SKM-1 treated with dmso at 0.1 percent for 144 hours (cell line): ENCODE results near the gene AIDA.
A peak's percentile ranks its signal among the peaks of the same experiment; 100 is the strongest.
"Not testable (repeated sequence)": the region's sequence is repeated elsewhere in the genome, so short reads cannot be mapped to it uniquely, and the experiment has no call there.

Experiments used
- DNase-seq: peaks from one replicate; lab custom pipeline; 2025; ENCODE audit not compliant: unreplicated experiment; lab: John Stamatoyannopoulos, UW

The AIDA gene, protein sequence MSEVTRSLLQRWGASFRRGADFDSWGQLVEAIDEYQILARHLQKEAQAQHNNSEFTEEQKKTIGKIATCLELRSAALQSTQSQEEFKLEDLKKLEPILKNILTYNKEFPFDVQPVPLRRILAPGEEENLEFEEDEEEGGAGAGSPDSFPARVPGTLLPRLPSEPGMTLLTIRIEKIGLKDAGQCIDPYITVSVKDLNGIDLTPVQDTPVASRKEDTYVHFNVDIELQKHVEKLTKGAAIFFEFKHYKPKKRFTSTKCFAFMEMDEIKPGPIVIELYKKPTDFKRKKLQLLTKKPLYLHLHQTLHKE

DNA sequence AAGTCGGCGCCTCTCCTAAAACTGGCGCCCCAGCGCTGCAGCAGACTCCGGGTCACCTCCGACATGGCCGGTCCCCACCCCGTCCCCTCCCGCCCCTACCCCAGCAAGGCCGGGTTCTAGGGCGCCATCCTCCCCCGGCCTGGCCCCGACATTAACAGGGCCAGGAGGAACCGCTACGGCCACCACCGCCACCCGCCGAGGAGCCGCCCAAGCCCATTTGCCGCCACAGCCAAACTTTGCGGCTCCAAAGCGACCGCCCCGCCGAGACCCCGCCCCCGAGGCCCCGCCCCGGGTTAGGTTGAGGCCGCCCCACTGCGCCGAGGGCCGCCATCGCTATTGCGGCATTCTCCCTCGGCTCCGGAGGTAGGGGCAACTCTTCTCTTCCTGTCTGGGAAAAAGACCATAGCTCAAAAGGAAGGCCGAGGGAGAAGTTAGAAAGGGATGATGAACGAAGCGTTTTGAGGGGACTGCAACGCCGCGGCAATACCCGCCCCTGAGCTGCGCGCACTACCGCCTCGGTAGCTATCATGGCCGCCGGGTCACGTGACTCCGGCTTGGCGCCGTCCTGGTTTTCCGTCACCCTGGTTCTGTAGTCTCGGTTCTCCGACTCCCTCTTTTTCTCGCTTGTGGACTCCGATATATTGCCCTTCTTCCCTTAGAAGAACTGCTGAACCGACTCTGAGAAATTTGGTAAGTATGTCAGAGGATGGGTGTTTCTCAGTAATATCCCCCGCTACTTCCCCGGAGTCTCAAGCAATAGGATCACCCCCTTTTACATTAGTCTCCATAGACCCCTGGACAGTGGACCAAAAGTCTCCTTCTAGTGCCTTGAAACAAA is at the start of gene AIDA, which contains the start of gene BROX:
Gene AIDA, minus strand, starts transcription at position 239 of the 838 bp plus-strand sequence. Its CDS starts 174 bp downstream, at position 65.
Gene BROX, plus strand, starts transcription at position 312 of the 838 bp plus-strand sequence. CDS start 3,136 bp downstream, outside the sequence.
- peak; percentile 94 for DNase-seq

DNA sequence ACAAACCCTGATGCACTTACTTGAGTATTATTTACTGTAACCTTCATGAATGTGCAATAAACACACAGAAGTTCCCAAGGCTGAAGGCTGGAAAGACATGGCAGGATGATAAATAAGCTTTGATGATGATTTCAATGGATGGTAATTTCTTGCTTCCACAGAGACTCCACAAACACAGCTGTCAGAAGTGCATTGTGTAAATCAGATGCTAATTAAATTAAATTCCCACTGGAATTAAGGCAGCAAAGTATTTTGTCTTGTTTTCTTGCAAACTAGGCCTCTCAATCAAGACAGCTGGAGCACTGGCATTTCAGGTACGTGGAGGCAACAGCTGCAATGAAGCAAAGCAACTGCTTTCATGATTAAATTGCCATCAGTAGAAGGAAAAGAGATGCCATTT is 48.8 kb upstream of the AIDA start:
- no peak for DNase-seq

DNA sequence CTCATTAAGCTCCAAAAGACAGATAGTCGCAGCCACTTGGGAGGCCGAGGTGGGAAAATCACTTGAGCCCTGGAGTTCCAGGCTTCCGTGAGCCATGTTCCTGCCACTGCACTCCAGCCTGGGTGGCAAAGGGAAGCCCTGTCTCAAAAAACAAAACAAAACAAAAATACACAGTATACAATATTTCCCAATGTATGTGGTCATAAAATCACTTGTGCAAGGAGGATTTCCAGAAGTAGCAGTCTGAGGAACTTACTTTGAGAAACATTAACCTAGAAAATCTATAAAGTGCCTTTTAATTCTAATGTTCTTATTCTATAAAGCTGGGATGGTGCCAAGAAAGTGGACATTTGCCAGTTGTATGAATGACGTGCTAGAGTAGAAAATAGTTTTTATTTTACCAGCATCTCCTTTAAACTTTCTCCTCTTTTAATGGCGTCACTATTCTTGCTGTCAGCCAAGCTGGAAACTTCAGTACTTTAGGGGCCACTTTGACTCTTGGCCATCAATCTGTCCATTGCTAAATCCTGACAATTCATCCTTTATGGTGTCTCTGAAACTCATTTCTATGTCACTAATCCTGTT is 47.3 kb upstream of the AIDA start:
- no peak for DNase-seq

DNA sequence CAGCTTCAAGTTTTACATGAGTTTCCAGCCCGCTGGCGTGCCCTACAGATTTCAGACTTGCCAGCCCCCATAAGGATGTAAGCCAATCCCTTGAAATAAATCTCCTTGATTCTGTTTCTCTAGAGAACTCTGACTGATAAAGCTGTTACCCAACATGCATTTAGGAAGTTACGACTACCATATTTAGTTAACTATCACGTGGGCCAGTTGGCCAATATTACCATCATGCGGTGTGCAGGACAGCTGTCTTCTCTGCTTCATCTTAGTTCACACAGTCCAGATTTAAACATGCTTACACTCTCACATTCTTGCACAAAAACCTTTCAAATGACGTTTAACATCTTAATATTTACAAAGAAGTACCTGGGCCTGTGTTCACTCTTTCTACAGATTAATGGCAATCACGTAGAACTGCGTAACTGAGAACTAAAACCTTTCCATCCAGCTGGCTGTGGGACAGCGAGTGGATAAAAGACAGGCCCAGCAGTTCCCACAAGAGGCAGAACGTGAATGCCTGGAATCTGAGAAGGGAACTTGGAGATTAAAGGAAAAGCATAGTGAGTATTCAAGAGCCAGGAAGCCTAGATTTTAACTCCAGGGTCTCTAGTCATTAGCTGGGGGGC is 45.5 kb upstream of the AIDA start:
- no peak for DNase-seq

DNA sequence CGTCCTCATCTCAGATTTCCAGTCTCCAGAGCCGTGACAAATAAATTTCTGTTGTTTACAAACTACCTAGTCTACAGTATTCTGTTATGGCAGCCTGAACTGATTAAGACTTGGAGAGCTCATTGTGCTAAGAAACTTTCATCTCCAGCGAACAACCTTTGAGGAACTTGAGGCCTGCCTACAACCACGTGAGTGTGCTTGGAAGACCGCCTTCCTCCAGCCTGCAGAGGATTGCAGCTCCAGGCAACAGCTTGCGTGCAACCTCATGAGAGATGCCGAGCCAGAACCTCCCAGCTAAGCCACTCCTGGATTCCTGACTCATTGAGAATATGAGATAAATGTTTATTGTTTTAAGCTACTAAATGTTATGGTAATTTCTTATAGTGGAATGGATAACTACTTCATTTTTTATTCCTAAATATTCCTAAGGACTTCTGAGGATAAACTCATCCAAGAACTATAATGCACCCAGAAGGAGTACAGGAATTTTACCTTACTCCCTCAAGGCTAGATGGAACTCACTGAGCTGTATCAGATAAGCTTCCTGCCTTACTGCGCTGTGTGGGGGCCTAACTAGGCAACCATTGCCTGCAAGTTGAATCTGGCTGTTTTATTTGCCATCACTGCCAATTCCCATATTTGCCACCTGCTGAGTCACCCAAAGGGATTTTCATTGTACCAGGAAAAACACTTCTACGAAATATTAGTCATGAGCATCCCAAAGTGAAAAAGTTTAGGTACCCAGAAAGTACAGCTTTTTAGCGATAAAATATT is 42.3 kb upstream of the AIDA start:
- no peak for DNase-seq

DNA sequence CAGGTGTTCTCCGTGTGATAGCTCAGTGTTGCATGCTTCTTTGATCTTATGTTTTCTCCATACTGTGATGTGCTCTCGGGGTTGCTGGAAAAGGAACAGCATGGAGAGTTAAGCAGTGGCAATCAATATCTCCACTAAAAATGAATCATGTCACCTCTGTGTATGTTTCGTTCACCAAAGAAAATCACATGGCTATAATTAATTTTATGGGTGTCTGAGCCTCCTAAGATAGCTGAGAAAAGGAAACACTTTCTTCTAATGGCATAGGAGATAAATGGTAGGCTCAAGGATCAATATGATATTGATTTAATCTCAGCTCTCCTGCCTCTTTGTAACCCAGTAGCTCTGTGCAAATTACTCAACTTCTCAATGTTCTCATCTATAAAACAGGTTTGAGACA is 39.0 kb upstream of the AIDA start:
- no peak for DNase-seq

DNA sequence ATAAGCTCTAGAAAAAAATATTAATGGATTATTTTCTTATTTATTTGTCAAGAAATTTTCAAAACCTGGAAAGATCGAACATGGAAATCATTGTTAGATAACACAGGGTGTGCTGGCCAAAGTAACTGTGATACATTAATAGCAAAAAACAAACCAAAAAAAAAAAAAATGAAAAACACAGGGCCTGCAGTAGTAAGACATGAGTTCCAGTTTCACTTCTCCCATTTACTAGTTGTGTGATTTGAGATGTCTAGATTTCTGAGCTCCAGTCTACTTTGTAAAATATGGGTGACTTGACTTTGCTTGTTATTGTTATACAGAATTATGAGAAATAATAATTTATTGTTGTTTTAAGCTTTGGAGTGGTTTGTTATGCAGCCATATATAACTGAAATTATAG is 38.4 kb upstream of the AIDA start:
- no peak for DNase-seq

DNA sequence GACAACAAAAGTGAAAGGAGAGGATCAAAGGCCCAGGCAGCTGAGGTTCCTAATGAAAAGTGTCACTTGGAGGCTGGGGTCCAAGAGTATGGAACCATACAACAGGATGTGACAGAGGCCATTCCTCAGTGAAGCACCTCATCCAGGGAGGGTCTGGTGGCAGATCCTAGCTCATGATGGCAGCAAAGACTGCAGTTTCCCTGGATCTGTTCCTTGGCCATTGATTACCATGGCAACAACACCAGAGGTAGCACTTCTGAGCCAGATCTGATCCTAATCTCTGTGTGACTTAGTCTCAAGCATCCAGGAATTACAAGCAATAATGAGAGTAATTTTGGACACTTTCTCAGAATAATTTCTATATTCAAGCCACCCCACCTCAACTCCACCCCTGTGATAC is 37.6 kb upstream of the AIDA start:
- DNase-seq, result no peak

DNA sequence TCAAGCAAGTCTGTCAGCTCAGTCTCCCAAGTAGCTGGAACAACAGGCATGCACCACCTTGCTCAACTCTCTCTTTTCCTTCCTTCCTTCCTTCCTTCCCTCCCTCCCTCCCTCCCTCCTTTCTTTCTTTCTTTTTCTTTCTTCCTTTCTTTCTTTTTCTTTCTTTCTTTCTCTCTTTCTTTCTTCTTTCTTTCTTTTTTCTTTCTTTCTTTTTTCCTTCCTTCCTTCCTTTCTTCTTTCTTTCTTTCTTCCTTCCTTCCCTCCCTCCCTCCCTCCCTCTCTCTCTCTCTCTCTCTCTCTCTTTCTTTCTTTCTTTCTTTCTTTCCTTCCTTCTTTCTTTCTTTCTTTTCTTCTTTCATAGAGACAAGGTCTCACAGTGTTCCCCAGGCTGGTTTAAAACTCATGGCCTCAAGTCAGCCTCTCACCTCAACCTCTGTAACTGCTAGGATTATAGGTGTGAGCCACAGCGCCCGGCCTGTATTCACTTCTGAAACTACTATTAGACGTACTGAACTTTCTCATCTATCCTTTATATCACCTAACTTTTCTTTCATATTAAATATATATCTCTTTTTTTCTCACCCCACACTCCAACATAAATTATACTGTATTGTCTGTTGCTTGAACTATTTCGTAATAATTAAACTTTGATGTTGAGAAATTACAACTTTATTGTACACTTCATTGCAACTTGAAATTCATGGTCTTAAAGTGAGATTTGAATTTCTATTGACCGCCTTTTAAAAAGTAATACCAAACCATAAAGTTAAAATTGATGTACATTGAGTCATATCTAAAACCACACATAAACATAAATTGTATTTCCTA is 29.6 kb upstream of the AIDA start:
- not testable (repeated sequence) for DNase-seq

DNA sequence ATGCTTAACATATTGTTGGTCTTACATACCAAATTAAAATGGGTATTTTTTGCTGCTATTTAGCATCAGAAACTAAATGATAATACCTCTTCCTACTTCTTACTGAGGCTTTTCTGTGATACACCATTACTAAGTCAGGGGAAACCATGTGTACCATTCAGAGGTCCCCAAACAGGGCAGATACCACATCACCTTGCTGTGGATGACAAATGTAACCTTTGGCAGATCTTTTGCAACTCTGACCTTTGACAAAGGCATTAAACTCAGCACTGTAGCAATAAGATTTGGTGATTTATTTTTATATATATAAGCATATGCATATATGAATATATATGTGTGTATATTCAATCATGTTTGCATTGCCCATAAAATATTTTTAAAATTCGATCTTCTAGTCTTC is 27.6 kb upstream of the AIDA start:
- DNase-seq, result no peak

DNA sequence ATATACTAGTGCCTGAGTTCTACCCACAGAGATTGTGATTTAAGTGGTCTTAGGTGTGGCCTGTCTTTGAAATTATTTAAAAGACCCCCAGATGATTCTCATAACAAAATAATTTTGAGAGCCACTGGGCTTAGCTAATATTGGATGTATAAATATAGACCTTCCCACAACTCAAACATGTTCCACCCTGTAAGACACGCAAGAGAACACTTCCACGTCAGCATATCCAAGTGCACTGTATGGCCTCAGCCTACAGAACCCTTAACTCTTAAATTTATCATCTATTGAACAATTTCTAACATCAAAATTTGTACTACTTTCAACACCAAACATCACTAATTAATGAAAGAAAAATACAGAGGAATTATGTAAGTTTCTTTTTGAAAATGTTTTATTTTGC is 27.2 kb upstream of the AIDA start:
- no peak for DNase-seq

DNA sequence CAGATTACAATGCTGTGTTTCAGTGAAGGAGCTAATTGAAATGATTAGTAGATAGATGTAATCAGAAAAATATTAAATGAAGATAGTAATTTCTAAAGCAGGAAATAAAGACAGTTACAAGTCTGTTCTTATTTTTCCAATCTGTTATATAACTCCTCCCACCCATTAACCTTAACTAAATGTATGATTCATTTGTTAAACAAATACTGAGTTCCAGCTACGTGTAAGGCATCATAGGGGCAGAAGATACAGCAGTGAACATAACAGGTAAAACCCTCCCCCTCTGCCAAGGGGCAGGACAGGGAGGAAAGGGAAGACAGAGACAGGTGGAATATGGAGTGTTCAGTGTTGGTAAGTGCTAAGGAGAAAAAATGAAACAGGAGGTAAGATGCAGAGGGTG is 24.7 kb upstream of the AIDA start, which contains the start of gene FAM177B:
Gene FAM177B, plus strand, starts transcription at position 231 of the 400 bp plus-strand sequence. CDS start 9,344 bp downstream, outside the sequence.
- DNase-seq, result no peak

DNA sequence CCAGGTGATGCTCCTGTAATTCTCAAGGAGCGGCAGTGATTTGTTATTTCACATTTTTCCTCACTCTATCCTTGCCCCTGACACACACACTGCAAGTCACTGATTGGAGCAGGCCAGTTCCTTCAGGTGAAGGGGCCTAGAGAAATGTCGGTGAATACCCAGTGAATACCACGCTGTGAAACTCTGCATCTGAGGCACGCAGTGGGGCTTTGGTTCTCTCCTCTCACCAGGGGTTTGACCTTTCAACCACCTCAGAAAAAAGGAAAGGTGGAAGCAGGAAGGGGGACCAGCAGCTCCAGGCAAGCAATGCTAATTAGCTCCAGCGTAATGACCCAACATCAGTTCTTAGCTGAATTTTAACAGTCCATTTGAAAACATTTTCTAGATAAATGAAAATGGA is 24.2 kb upstream of the AIDA start:
- DNase-seq, result no peak

DNA sequence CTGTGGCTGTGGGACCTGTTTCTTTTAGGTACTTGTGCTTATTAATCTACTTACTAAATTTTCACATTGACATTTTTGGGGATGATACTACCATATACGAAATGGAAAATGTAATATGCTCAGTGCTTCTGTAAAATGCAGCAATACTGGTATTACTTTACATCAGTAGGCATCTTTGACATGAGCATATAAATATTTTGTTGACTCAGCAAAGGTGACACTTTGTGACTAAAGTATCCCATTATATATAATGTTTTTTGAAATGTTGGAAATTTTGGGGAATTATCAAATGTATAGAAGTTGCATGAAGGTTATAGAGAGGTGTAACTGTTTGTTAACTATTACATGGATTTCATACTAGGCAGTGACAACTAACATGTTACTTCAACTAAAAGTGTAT is 22.4 kb upstream of the AIDA start:
- DNase-seq, result no peak

DNA sequence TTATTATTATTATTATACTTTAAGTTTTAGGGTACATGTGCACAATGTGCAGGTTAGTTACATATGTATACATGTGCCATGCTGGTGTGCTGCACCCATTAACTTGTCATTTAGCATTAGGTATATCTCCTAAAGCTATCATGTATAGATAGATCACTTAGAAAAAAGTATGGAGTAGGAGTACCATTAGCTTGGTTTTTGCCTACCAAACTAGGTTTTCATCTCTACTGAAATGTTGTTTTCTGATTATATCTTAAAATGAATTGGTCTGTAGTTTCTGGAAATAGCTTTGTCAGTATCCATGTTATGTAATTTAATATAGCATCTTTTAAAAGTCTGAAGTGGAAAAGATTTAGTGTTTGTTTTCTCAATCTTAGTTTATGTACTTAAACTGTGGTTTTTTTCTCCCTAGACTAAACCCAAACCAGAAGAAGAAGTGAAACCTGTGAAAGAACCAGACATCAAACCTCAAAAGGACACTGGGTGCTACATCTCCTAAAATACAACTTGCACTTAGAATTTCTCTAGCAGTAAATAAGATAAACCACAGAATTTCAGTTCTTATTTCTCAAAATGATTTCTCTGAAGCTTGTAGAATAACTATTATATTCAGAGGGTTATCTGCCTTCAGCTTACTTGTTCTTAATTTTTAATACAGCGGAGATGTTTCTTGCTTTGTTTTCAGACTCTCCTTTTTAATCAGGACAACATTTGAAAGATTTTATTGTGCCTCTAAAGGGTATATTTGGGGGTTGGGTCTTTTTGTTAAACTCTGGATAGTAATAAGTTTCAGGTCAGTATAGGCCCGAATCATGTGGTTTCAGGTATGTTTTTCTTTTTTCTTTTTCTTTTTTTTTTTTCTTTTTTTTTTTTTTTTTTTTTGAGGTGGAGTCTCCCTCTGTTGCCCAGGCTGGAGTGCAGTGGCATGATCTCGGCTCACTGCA is 20.2 kb upstream of the AIDA start:
- peak; percentile 47 for DNase-seq

DNA sequence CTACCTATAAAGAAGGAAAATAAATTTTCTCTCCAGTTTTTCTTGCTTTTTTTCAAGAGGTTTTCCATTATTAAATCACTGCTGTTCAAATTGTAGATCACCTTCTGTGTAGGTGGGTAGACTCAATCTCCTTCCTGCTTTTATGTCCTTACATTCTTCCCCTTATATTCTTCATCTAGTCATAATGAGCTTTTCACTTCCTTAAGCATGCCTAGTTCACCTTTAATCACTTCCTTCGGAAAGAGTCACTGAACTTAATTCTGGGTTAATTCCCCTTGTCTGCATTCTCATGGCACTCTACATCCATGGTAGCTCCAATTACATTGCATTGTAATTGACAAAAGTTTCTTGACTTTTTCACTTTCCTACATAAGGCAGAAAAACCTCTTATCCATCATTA is 18.6 kb upstream of the AIDA start:
- DNase-seq, result no peak

DNA sequence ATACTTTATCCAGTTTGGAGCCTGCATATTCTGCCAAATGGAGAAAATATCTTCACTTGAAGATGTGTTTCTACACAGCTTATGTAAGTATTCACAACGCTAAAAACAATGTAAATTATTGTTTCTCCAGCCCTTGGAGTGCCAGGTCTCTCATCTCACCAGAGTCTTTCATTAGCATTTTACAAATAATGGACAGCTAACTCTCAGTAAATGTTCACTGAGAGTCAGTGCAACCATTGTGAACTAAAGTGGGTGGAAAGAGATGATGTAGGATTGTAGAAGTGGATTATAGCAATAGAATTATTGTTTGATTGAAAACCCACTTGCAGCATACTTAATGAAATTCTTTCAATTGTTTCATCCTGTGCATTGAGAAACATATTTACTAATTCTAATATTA is 16.5 kb upstream of the AIDA start:
- DNase-seq, result no peak

DNA sequence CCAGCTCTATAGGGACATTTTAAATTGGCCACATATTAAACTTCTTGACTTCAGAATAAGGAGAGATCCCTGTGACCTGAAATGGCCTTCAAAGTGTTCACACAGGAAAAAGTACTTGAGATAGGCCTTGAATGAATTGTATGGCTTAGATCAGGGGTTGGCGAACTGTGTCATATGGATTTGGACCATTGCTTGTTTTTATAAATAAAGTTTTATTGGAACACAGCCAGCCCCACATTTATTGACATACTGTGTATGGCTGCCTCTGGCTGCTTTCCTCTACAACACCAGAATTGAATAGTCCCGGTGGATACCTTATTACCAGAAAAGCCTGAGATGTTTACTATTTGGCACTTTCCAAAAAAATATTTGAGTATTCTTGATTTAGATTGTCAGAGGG is 4.1 kb upstream of the AIDA start:
- no peak for DNase-seq
